ENCODE data around the gene SLC46A2.

Gene SLC46A2

GRCh38 chr9:112894699-112895098 lies 4.0 kb upstream of the SLC46A2 start:
- H3K36me3 ChIP-seq (ENCODE audit: insufficient read depth, low read length), result no peaks in the 10 kb centered on the region
- TF ChIP-seq FOXP2 (optimal IDR thresholded peaks at IDR 0.05; ENCODE audit: control extremely low read depth, extremely low read length, insufficient read depth), result no peak
- no peak for TF ChIP-seq EZH2 (IDR thresholded peaks at IDR 0.05)
- TF ChIP-seq POLR2AphosphoS5 (IDR thresholded peaks at IDR 0.05; ENCODE audit: borderline replicate concordance, low read depth, low read length), result no peak
- no peak overlapping the region for H3K4me3 ChIP-seq
- DNase-seq (ENCODE audit: low read depth, low spot score), result no peak
- H3K9ac ChIP-seq (ENCODE audit: insufficient read length), result no peak overlapping the region
- no peaks in the 10 kb centered on the region for H3K9me3 ChIP-seq (ENCODE audit: low read depth, low read length)
- no peak overlapping the region for H3K27ac ChIP-seq

GRCh38 chr9:112894041-112894440 lies 3.4 kb upstream of the SLC46A2 start:
- H3K36me3 ChIP-seq (ENCODE audit: insufficient read depth, low read length), result no peaks in the 10 kb centered on the region
- no peak for TF ChIP-seq POLR2AphosphoS5 (IDR thresholded peaks at IDR 0.05; ENCODE audit: borderline replicate concordance, low read depth, low read length)
- no peak for TF ChIP-seq FOXP2 (optimal IDR thresholded peaks at IDR 0.05; ENCODE audit: control extremely low read depth, extremely low read length, insufficient read depth)
- no peak for TF ChIP-seq EZH2 (IDR thresholded peaks at IDR 0.05)
- H3K4me3 ChIP-seq, result no peak overlapping the region
- H3K9ac ChIP-seq (ENCODE audit: insufficient read length), result no peak overlapping the region
- no peak for DNase-seq (ENCODE audit: low read depth, low spot score)
- no peak overlapping the region for H3K27ac ChIP-seq
- no peaks in the 10 kb centered on the region for H3K9me3 ChIP-seq (ENCODE audit: low read depth, low read length)

GRCh38 chr9:112892981-112893380 lies 2.3 kb upstream of the SLC46A2 start:
- H3K9me3 ChIP-seq (ENCODE audit: low read depth, low read length), result no peaks in the 10 kb centered on the region
- TF ChIP-seq EZH2 (IDR thresholded peaks at IDR 0.05), result no peak
- TF ChIP-seq POLR2AphosphoS5 (IDR thresholded peaks at IDR 0.05; ENCODE audit: borderline replicate concordance, low read depth, low read length), result no peak
- no peak for TF ChIP-seq FOXP2 (optimal IDR thresholded peaks at IDR 0.05; ENCODE audit: control extremely low read depth, extremely low read length, insufficient read depth)
- no peaks in the 10 kb centered on the region for H3K36me3 ChIP-seq (ENCODE audit: insufficient read depth, low read length)
- DNase-seq (ENCODE audit: low read depth, low spot score), result no peak
- no peak overlapping the region for H3K27ac ChIP-seq
- H3K9ac ChIP-seq (ENCODE audit: insufficient read length), result no peak overlapping the region
- H3K4me3 ChIP-seq, result no peak overlapping the region

- Histone ChIP-seq H3K9ac (ENCODE audit: insufficient read length) (no peak overlapping the region), H3K4me3 (no peak overlapping the region), H3K36me3 (ENCODE audit: insufficient read depth, low read length) (no peaks in the 10 kb centered on the region), H3K9me3 (ENCODE audit: low read depth, low read length) (no peaks in the 10 kb centered on the region), H3K27ac (no peak overlapping the region)
- DNase-seq (ENCODE audit: low read depth, low spot score), result no peak
- TF ChIP-seq EZH2 (IDR thresholded peaks at IDR 0.05) (no peak), FOXP2 (optimal IDR thresholded peaks at IDR 0.05; ENCODE audit: control extremely low read depth, extremely low read length, insufficient read depth) (no peak), POLR2AphosphoS5 (IDR thresholded peaks at IDR 0.05; ENCODE audit: borderline replicate concordance, low read depth, low read length) (no peak)
Measured at GRCh38 chr9:112891521-112891920, 845 bp upstream of the SLC46A2 start.

GRCh38 chr9:112887381-112887780 lies 3.3 kb downstream of the SLC46A2 start:
- H3K36me3 ChIP-seq (ENCODE audit: insufficient read depth, low read length), result no peaks in the 10 kb centered on the region
- H3K9ac ChIP-seq (ENCODE audit: insufficient read length), result no peak overlapping the region
- no peak overlapping the region for H3K27ac ChIP-seq
- no peak for DNase-seq (ENCODE audit: low read depth, low spot score)
- no peak for TF ChIP-seq POLR2AphosphoS5 (IDR thresholded peaks at IDR 0.05; ENCODE audit: borderline replicate concordance, low read depth, low read length)
- TF ChIP-seq FOXP2 (optimal IDR thresholded peaks at IDR 0.05; ENCODE audit: control extremely low read depth, extremely low read length, insufficient read depth), result no peak
- TF ChIP-seq EZH2 (IDR thresholded peaks at IDR 0.05), result no peak
- H3K4me3 ChIP-seq, result no peak overlapping the region
- no peaks in the 10 kb centered on the region for H3K9me3 ChIP-seq (ENCODE audit: low read depth, low read length)

- no peak overlapping the region for H3K27ac ChIP-seq
- no peak for DNase-seq (ENCODE audit: low read depth, low spot score)
Measured at GRCh38 chr9:112886351-112886750, 4.3 kb downstream of the SLC46A2 start.

GRCh38 chr9:112885324-112885723 lies 5.4 kb downstream of the SLC46A2 start:
- H3K4me3 ChIP-seq, result no peak overlapping the region
- no peaks in the 10 kb centered on the region for H3K36me3 ChIP-seq (ENCODE audit: insufficient read depth, low read length)
- DNase-seq (ENCODE audit: low read depth, low spot score), result no peak
- no peak overlapping the region for H3K27ac ChIP-seq
- no peaks in the 10 kb centered on the region for H3K9me3 ChIP-seq (ENCODE audit: low read depth, low read length)
- TF ChIP-seq EZH2 (IDR thresholded peaks at IDR 0.05), result no peak
- TF ChIP-seq POLR2AphosphoS5 (IDR thresholded peaks at IDR 0.05; ENCODE audit: borderline replicate concordance, low read depth, low read length), result no peak
- no peak for TF ChIP-seq FOXP2 (optimal IDR thresholded peaks at IDR 0.05; ENCODE audit: control extremely low read depth, extremely low read length, insufficient read depth)
- no peak overlapping the region for H3K9ac ChIP-seq (ENCODE audit: insufficient read length)

More at GRCh38 chr9:112886351-112886750, 4.3 kb downstream of the SLC46A2 start:
- H3K36me3 ChIP-seq (ENCODE audit: insufficient read depth, low read length), result no peaks in the 10 kb centered on the region
- H3K9me3 ChIP-seq (ENCODE audit: low read depth, low read length), result no peaks in the 10 kb centered on the region
- H3K4me3 ChIP-seq, result no peak overlapping the region
- TF ChIP-seq POLR2AphosphoS5 (IDR thresholded peaks at IDR 0.05; ENCODE audit: borderline replicate concordance, low read depth, low read length) (no peak), EZH2 (IDR thresholded peaks at IDR 0.05) (no peak), FOXP2 (optimal IDR thresholded peaks at IDR 0.05; ENCODE audit: control extremely low read depth, extremely low read length, insufficient read depth) (no peak)
- H3K9ac ChIP-seq (ENCODE audit: insufficient read length), result no peak overlapping the region

GRCh38 chr9:112884721-112885120 lies 6.0 kb downstream of the SLC46A2 start:
- H3K27ac ChIP-seq, result no peak overlapping the region
- H3K4me3 ChIP-seq, result no peak overlapping the region
- H3K9me3 ChIP-seq (ENCODE audit: low read depth, low read length), result no peaks in the 10 kb centered on the region
- DNase-seq (ENCODE audit: low read depth, low spot score), result no peak
- no peak overlapping the region for H3K9ac ChIP-seq (ENCODE audit: insufficient read length)
- TF ChIP-seq POLR2AphosphoS5 (IDR thresholded peaks at IDR 0.05; ENCODE audit: borderline replicate concordance, low read depth, low read length), result no peak
- no peak for TF ChIP-seq EZH2 (IDR thresholded peaks at IDR 0.05)
- TF ChIP-seq FOXP2 (optimal IDR thresholded peaks at IDR 0.05; ENCODE audit: control extremely low read depth, extremely low read length, insufficient read depth), result no peak
- no peaks in the 10 kb centered on the region for H3K36me3 ChIP-seq (ENCODE audit: insufficient read depth, low read length)

GRCh38 chr9:112884101-112884500 lies 6.6 kb downstream of the SLC46A2 start:
- H3K4me3 ChIP-seq, result no peak overlapping the region
- H3K36me3 ChIP-seq (ENCODE audit: insufficient read depth, low read length), result no peaks in the 10 kb centered on the region
- no peak overlapping the region for H3K9ac ChIP-seq (ENCODE audit: insufficient read length)
- no peak overlapping the region for H3K27ac ChIP-seq
- H3K9me3 ChIP-seq (ENCODE audit: low read depth, low read length), result no peaks in the 10 kb centered on the region
- no peak for TF ChIP-seq POLR2AphosphoS5 (IDR thresholded peaks at IDR 0.05; ENCODE audit: borderline replicate concordance, low read depth, low read length)
- TF ChIP-seq FOXP2 (optimal IDR thresholded peaks at IDR 0.05; ENCODE audit: control extremely low read depth, extremely low read length, insufficient read depth), result no peak
- TF ChIP-seq EZH2 (IDR thresholded peaks at IDR 0.05), result no peak
- no peak for DNase-seq (ENCODE audit: low read depth, low spot score)

Measured in SK-N-MC (cell line).